Activated CD4-positive, alpha-beta T cell treated with anti-CD3 and anti-CD28 coated beads for 36 hours (primary cell): ENCODE results near the gene GRIN2B. TPM values are rescaled to one million over a fixed set of nuclear protein-coding genes. Genes with fewer than 3 reads are reported as not detected.

Experiments
- ATAC-seq: fragments of 200-7000 bp; cut with Tn5 transposase; one replicate; pipeline ENCODE4 v1.10.0; 2021; ENCODE audit warnings: mild to moderate bottlenecking, moderate library complexity
- CTCF ChIA-PET: fragments of 350-600 bp; sonication (Branson Sonifier 250); formaldehyde crosslinking; loops from one replicate; lab custom pipeline; 2021; ENCODE audit warnings: antibody characterized with exemption; lab: Charles Lee
- POLR2A ChIA-PET: fragments of 350-600 bp; sonication (Branson Sonifier 250); formaldehyde crosslinking; loops from one replicate; lab custom pipeline; 2021; ENCODE audit warnings: antibody characterized with exemption, inconsistent platforms; lab: Charles Lee
- DNase-seq: peaks from one replicate; pipeline ENCODE4 v3.0.0-alpha.2; 2020
- H3K27ac Mint-ChIP-seq: one replicate; pipeline ENCODE4 v1.8.0; 2021; ENCODE audit warnings: mixed read lengths
- H3K27me3 Mint-ChIP-seq: one replicate; pipeline ENCODE4 v1.8.0; 2021; ENCODE audit warnings: mixed read lengths
- H3K36me3 Mint-ChIP-seq: one replicate; pipeline ENCODE4 v1.8.0; 2021; ENCODE audit warnings: low read depth, mixed read lengths
- H3K4me1 Mint-ChIP-seq: one replicate; pipeline ENCODE4 v1.8.0; 2021; ENCODE audit warnings: mixed read lengths
- H3K4me3 Mint-ChIP-seq: one replicate; pipeline ENCODE4 v1.8.0; 2021; ENCODE audit warnings: mild to moderate bottlenecking, moderate library complexity, mixed read lengths
- H3K9me3 Mint-ChIP-seq: one replicate; pipeline ENCODE4 v1.8.0; 2021; ENCODE audit warnings: low read depth, mixed read lengths
- intact Hi-C, 2 experiments: fragments of 100-400 bp; cut with DNase I in 1 of 2; cut with micrococcal nuclease in 1 of 2; formaldehyde crosslinking; loops; one replicate each; pipeline versions ENCODE4 v1.14.2 to v1.15.1; 2022 to 2024; cut with DNase I, micrococcal nuclease
- total RNA-seq, 2 experiments: library from RNA; stranded (reverse); gene quantifications; one replicate each; pipeline ENCODE4 v1.2.3, GENCODE V29; 2021

The GRIN2B gene
- total RNA-seq, result not detected

DNA sequence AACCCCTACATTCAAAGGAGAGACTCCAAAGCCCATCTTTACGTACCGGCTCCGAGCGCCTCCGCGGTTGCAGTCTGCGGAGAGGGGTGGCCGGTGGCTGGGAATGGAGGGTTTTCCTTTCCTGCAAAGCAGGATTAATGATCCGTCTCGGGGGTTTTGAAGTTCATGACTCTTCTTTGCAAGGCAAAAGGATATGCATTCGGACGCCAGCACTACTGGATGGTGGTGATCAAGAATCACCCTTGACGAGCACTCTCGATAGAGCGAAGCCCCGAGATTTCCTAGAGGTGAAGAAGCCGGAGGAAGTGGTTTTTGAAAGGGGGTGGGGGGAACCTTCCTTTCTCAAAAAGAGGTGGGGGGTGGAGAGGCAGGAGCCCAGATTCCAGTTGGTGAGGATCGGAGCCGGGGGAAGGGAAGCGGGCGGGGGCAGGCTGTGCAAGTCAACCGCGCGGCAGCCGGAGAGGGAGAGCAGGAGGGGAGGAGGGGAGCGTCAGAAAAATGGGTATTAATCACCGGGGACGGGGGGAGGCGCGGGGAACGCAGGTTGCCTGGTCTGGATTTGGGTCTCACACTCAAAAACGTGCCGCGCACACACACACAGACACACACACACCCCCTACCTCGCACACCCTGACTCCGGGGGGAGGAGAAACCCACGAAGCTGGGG, at the start of gene GRIN2B:
TSS of gene GRIN2B (minus strand) at position 307 of the 667 bp plus-strand sequence. CDS start 115,394 bp downstream, outside the sequence.
- CTCF ChIA-PET, result interaction anchor here (1.0 kb wide), 1 partner anchor 120 kb away, joined by 3 read pairs; no protein-coding TSS in a partner anchor

DNA sequence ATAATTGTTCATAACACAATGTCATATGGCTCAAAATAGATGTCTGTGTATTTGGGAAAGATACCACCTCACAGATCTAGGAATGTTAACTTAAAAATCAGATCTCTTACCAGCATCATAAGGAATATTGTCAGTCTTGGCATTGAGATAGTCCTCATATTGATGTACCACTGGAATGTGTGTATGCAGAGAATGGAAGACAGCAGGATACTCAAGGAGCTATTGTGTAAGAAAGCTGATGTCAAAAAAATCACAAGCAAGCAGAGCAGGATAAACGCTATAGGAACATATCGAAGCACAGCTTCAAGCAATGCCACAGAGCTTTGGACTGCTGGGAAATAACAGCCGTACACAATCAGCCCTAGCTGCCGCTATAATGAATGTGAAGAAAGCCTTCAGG, 45.1 kb upstream of the GRIN2B start:
- intact Hi-C loops, result no loop called here
- CTCF ChIA-PET, result interaction anchor here (0.6 kb wide), 1 partner anchor 63 kb away, joined by 3 read pairs; no protein-coding TSS in a partner anchor
- H3K9me3 Mint-ChIP-seq, result no peaks in the 10 kb centered on the region

More for the DNA sequence above, at the start of gene GRIN2B:
- Mint-ChIP-seq H3K27me3 (peaks cover 65% of the 10 kb centered on the region), H3K4me3 (peak within 1 kb of the TSS; percentile 41), H3K27ac (no peak within 1 kb of the TSS), H3K4me1 (peaks cover 11% of the 10 kb centered on the region), H3K36me3 (no peaks in the 10 kb centered on the region), H3K9me3 (no peaks in the 10 kb centered on the region)
- ATAC-seq (no peak), DNase-seq (peak; percentile 18)
- intact Hi-C loops, result no loop called here
- POLR2A ChIA-PET, result no interaction called here

DNA sequence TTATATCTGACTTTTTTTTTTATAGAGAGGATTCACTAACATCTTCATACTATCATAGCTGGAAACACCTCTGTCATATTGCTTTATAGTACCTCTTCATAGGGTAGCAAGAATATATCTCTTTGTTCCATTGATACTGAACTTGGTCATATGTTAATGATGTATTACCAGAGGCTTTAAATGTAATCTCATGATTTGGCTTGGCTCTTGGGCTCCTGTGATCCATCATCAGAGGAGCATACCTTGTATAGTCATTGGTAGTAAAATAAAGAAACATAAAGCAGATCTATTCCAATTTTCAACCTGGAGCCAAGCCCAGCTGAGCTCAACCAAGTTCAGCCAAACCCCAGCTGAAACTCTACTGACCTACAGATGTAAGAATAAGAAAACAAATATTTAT, 43.2 kb upstream of the GRIN2B start:
- Mint-ChIP-seq H3K27ac (no peak overlapping the region), H3K4me1 (no peaks in the 10 kb centered on the region), H3K9me3 (no peaks in the 10 kb centered on the region), H3K36me3 (no peaks in the 10 kb centered on the region), H3K27me3 (peaks cover 4% of the 10 kb centered on the region), H3K4me3 (no peak overlapping the region)
- ATAC-seq, result no peak
- no peak for DNase-seq
- POLR2A ChIA-PET, result no interaction called here
- intact Hi-C loops, result no loop called here
- CTCF ChIA-PET, result interaction anchor here (1.1 kb wide), 1 partner anchor 11 kb away, joined by 3 read pairs; no protein-coding TSS in a partner anchor

More for the DNA sequence above, 45.1 kb upstream of the GRIN2B start:
- Mint-ChIP-seq H3K36me3 (no peaks in the 10 kb centered on the region), H3K27me3 (peaks cover 4% of the 10 kb centered on the region), H3K4me3 (no peak overlapping the region), H3K27ac (no peak overlapping the region), H3K4me1 (no peaks in the 10 kb centered on the region)
- DNase-seq (no peak), ATAC-seq (no peak)
- POLR2A ChIA-PET, result no interaction called here

DNA sequence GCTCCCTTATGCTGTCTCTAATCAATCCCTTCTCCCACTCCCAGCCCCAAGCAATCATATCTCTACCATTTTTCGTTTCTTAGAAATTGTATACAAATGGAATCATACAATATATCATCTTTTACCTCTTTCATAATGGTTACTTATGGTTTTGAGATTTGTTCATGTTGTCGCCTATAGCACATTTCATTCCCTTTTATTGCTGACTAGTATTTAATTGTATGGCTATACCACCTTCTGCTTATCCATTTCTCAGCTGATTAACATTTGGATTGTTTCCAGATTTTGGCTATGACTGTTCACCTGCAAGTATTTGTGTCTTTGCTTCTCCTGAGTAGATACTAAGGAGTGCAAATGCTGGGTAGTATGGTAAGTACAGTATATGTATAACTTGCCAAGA, 36.7 kb upstream of the GRIN2B start:
- intact Hi-C loops, result no loop called here
- ATAC-seq (no peak), DNase-seq (no peak)
- no peaks in the 10 kb centered on the region for H3K36me3 Mint-ChIP-seq
- H3K27me3 Mint-ChIP-seq, result peaks cover 2% of the 10 kb centered on the region
- ChIA-PET POLR2A (no interaction called here), CTCF (interaction anchor here (0.7 kb wide), 1 partner anchor 318 kb away, joined by 3 read pairs; no protein-coding TSS in a partner anchor)
- no peaks in the 10 kb centered on the region for H3K4me1 Mint-ChIP-seq
- no peak overlapping the region for H3K27ac Mint-ChIP-seq
- no peaks in the 10 kb centered on the region for H3K9me3 Mint-ChIP-seq
- H3K4me3 Mint-ChIP-seq, result no peak overlapping the region

DNA sequence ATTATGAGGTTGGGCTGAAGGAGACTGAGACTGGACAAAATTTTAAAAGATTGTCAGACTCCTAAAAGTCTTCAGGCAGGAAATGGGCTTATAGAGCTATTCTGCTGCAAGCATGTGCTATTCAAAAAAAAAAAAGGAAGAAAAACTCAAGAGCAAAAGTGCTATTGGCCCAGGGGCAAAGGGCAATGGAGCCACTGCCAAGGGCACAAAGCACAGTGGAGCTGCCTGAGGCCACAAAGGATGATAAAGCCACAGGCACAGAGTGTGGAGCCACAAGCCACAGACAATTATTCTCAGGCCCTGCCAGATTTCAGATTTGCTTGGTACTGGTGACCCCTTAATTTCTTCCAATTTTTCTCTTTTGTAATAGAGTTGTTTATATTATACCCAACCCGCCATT, 29.6 kb upstream of the GRIN2B start:
- Mint-ChIP-seq H3K27ac (no peak overlapping the region), H3K4me1 (no peaks in the 10 kb centered on the region), H3K4me3 (no peak overlapping the region), H3K27me3 (no peaks in the 10 kb centered on the region), H3K36me3 (no peaks in the 10 kb centered on the region), H3K9me3 (peaks cover 2% of the 10 kb centered on the region)
- ATAC-seq (no peak), DNase-seq (no peak)
- POLR2A ChIA-PET, result no interaction called here
- CTCF ChIA-PET, result no interaction called here
- intact Hi-C loops, result no loop called here

DNA sequence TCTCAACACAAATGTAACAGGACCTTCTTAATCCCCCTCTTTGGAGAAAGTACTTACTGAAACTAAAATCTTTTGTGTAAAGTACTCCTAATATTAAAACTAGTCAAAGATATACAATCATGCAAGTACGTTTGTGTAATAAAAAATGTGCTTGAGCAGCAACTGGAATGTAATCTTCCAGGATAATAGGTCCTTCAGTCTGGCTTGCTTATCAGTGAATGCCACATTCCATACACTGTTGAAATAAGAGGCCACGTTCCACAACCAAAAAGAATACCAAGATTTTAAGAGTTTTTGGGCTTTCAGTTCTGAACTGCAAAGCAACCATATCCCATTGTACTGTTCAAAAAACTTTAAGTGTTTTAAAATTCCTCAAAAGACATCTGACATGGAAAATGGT, 26.2 kb upstream of the GRIN2B start:
- no peaks in the 10 kb centered on the region for H3K27me3 Mint-ChIP-seq
- peaks cover 5% of the 10 kb centered on the region for H3K9me3 Mint-ChIP-seq
- no peaks in the 10 kb centered on the region for H3K4me1 Mint-ChIP-seq
- DNase-seq (no peak), ATAC-seq (no peak)
- intact Hi-C loops, result no loop called here
- POLR2A ChIA-PET, result no interaction called here
- CTCF ChIA-PET, result no interaction called here
- H3K27ac Mint-ChIP-seq, result no peak overlapping the region
- no peak overlapping the region for H3K4me3 Mint-ChIP-seq
- H3K36me3 Mint-ChIP-seq, result no peaks in the 10 kb centered on the region

DNA sequence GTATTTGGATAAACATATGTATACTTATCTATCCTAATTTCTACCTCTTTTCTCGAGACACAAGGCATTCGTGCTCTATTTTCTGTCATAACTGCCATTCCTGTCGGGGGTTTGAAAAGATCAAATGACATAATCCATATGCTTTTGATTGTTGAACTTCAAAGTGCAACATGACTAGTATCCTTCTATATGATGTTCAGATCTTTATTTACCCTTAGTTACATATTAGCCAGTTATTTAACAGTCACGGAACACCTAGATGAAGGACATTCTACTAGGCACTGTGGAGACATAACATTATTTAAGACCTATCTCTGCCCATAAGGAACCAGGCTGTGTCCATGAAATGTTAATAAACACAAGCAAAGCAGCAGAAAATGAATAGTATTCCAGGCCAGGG, 11.2 kb upstream of the GRIN2B start:
- no peak overlapping the region for H3K4me3 Mint-ChIP-seq
- no peak overlapping the region for H3K27ac Mint-ChIP-seq
- H3K27me3 Mint-ChIP-seq, result peaks cover 3% of the 10 kb centered on the region
- CTCF ChIA-PET, result interaction anchor here (0.7 kb wide), 1 partner anchor 229 kb away, joined by 8 read pairs; no protein-coding TSS in a partner anchor
- no peaks in the 10 kb centered on the region for H3K36me3 Mint-ChIP-seq
- no peak for ATAC-seq
- POLR2A ChIA-PET, result no interaction called here
- intact Hi-C loops, result no loop called here
- DNase-seq, result no peak
- H3K4me1 Mint-ChIP-seq, result no peaks in the 10 kb centered on the region
- no peaks in the 10 kb centered on the region for H3K9me3 Mint-ChIP-seq

DNA sequence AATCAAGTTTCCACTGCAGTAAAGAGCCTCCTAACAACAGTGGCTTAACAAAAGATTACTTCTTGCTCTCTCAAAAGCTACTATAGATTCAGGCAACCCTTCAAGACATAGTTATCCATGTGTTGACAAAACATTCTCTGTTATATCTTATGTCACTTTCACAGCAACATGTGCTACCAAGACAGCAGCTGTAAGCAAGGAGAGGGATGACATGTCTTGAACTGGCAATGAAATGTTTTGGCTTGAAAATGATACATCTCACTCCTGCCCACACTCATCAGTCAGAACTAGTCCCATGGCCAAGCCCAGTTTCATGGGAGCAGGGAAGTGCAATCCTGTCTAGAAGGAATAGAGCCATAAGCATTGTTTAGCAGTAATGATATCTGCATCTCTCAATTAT, 10.7 kb upstream of the GRIN2B start:
- Mint-ChIP-seq H3K27me3 (peaks cover 3% of the 10 kb centered on the region), H3K36me3 (no peaks in the 10 kb centered on the region), H3K4me1 (no peaks in the 10 kb centered on the region), H3K4me3 (no peak overlapping the region), H3K27ac (no peak overlapping the region), H3K9me3 (no peaks in the 10 kb centered on the region)
- DNase-seq (no peak), ATAC-seq (no peak)
- intact Hi-C loops, result no loop called here
- POLR2A ChIA-PET, result no interaction called here
- CTCF ChIA-PET, result no interaction called here

DNA sequence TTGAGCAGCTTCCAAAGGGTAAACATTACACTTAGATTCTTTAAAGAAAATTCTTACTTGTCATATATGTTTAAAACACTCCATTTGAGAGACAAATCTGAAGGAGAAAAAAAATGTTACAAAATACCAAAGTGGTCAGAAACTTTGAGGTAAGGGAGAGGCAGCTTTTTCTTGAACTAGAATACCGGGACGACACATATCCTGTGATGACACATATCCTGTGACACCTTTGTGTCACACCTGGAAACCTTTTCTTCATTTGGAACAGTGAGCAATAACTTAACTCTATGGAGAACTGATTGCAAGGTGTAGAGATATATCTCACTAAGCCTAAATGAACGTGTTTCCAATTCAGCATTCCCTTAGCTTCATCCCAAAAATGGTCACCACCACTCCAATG, 4.6 kb upstream of the GRIN2B start:
- peaks cover 33% of the 10 kb centered on the region for H3K27me3 Mint-ChIP-seq
- ATAC-seq (no peak), DNase-seq (no peak)
- no peak overlapping the region for H3K4me3 Mint-ChIP-seq
- POLR2A ChIA-PET, result no interaction called here
- no peaks in the 10 kb centered on the region for H3K9me3 Mint-ChIP-seq
- no peak overlapping the region for H3K27ac Mint-ChIP-seq
- peaks cover 4% of the 10 kb centered on the region for H3K4me1 Mint-ChIP-seq
- intact Hi-C loops, result no loop called here
- no peaks in the 10 kb centered on the region for H3K36me3 Mint-ChIP-seq
- CTCF ChIA-PET, result no interaction called here

DNA sequence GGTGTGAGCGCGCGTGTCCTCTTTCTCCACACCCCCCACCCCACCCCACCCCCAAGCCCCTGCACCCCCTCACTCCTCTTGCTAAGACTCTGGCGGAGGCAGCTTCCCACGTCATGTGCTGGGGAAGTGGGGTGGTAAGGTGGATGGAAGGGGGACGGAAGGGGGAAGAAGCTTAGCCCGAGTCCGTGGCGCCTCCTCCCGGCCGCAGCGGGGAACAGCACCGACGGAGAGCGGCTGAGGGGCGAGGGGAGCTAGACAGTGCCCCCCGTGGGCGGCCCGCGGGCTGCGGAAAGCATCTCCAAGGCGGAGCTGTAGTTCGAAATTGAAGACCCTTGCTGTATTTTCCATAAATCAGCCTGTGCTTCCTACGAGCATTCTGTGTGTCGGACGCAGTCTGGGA, 588 bp upstream of the GRIN2B start:
- peak; percentile 41 for DNase-seq
- H3K4me1 Mint-ChIP-seq, result peaks cover 11% of the 10 kb centered on the region
- intact Hi-C loops, result no loop called here
- no peaks in the 10 kb centered on the region for H3K9me3 Mint-ChIP-seq
- no peak overlapping the region for H3K4me3 Mint-ChIP-seq
- ChIA-PET CTCF (interaction anchor here (0.8 to 1.0 kb wide), 2 partner anchors 118 to 120 kb away, joined by 3 to 4 read pairs; no protein-coding TSS in a partner anchor), POLR2A (no interaction called here)
- H3K27me3 Mint-ChIP-seq, result peaks cover 64% of the 10 kb centered on the region
- H3K27ac Mint-ChIP-seq, result no peak overlapping the region
- H3K36me3 Mint-ChIP-seq, result no peaks in the 10 kb centered on the region
- ATAC-seq, result no peak

DNA sequence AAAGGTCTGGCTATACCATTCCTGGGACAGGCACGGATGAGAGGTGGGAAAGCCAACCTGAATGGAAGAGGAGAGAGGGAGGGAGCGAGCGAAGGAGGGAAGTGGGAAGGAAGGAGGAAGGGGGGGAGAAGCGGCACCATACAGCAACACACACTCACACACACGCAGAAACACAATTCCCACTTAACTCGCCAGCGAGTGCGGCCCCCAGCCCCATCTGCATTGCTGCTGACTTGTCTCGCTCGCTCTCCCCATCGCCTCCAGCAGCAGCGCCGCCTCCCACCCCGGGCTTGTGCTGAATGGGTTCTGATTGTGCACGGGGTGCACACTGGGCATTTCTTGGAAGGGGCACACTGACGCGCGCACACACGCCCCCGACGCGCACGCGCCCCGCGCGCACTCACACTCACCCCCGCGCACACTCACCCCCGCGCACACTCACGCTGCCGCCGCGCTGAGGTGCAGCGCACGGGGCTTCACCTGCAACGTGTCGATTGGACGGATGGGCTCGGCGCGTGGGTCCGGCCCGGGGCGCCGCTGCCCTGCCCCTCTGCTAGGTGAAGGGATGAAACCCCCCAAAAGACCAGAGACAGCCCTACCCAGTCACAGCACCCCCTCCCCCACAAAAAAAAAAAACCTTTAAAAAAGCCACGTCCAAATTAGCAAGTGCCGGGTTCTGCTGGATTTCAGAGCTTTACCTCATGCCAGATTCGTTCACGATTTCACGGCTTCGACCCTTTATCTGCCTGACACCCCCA, 685 bp downstream of the GRIN2B start:
- no peak overlapping the region for H3K27ac Mint-ChIP-seq
- peak overlapping the region; percentile 41 for H3K4me3 Mint-ChIP-seq
- intact Hi-C loops, result no loop called here
- peaks cover 11% of the 10 kb centered on the region for H3K4me1 Mint-ChIP-seq
- H3K9me3 Mint-ChIP-seq, result no peaks in the 10 kb centered on the region
- H3K27me3 Mint-ChIP-seq, result peaks cover 61% of the 10 kb centered on the region
- ChIA-PET POLR2A (no interaction called here), CTCF (no interaction called here)
- ATAC-seq (no peak), DNase-seq (peak; percentile 18)
- H3K36me3 Mint-ChIP-seq, result no peaks in the 10 kb centered on the region
